Cardiac fibroblast (primary cell): ENCODE measurements around the gene RECQL.
A peak's percentile ranks its signal among the peaks of the same experiment; 100 is the strongest.

Experiments used
- DNase-seq, 2 donors: peaks; one replicate each; pipeline versions ENCODE4 v3.0.0 to v3.0.0-alpha.2; 2010; ENCODE audit warnings: low read depth in 2 of 2
- H3K4me3 ChIP-seq, 2 donors: replicated peaks in 1 of 2; 1 replicate in 1 of 2; 2 replicates in 1 of 2; pipeline ENCODE4 v1.5.1; 2011; ENCODE audit warnings: low read depth in 2 of 2, low read length in 2 of 2, mild to moderate bottlenecking in 2 of 2, moderate library complexity in 1 of 2
- CTCF ChIP-seq: IDR thresholded peaks from one replicate; pipeline ENCODE4 v1.5.1; 2011; ENCODE audit warnings: low read depth, mild to moderate bottlenecking, low read length, inconsistent platforms

Gene RECQL

GRCh38 chr12:21501258-21502163 lies at the start of gene RECQL, which contains the start of gene GOLT1B:
Gene RECQL (minus strand): TSS chr12:21501635. CDS start chr12:21499570, 2,065 bp downstream.
Gene GOLT1B (plus strand): TSS chr12:21501789. CDS start chr12:21501924, 135 bp downstream.
- peak within 1 kb of the TSS; percentile 87 to 99 for H3K4me3 ChIP-seq
- TF ChIP-seq CTCF: no peak
- DNase-seq: peak; percentile 98 to 99

GRCh38 chr12:21547437-21547836 lies 46.0 kb upstream of the RECQL start:
- TF ChIP-seq CTCF: no peak

GRCh38 chr12:21546716-21547115 lies 45.3 kb upstream of the RECQL start:
- no peak for TF ChIP-seq CTCF
- H3K4me3 ChIP-seq: no peak overlapping the region
- peak in 1 of 2 donors; percentile 35 for DNase-seq

More at GRCh38 chr12:21547437-21547836, 46.0 kb upstream of the RECQL start:
- no peak overlapping the region for H3K4me3 ChIP-seq
- DNase-seq: no peak

GRCh38 chr12:21545557-21545956 lies 44.1 kb upstream of the RECQL start:
- DNase-seq: no peak
- TF ChIP-seq CTCF: no peak
- no peak overlapping the region for H3K4me3 ChIP-seq

GRCh38 chr12:21543151-21543550 lies 41.7 kb upstream of the RECQL start:
- no peak overlapping the region for H3K4me3 ChIP-seq
- no peak for TF ChIP-seq CTCF
- no peak for DNase-seq

- DNase-seq: no peak
- TF ChIP-seq CTCF: no peak
- H3K4me3 ChIP-seq: no peak overlapping the region
These were observed 41.0 kb upstream of the RECQL start for GRCh38 chr12:21542403-21542802.
